RWPE2 (cell line): ENCODE data around the gene GPR180.

ENCODE experiments used
- ATAC-seq: fragments of 200-7000 bp; cut with Tn5 transposase; 3 replicates; pipeline ENCODE4 v1.9.1; 2021; ENCODE audit warnings: low read depth
- DNase-seq: peaks from one replicate; pipeline ENCODE4 v3.0.0-alpha.2; 2020; ENCODE audit warnings: low spot score
- H3K27ac ChIP-seq: fragments of 450-650 bp; 2 replicates; pipeline ENCODE4 v1.5.1; 2017; ENCODE audit warnings: mild to moderate bottlenecking; ENCODE audit not compliant: poor library complexity, severe bottlenecking
- H3K27me3 ChIP-seq: fragments of 250-450 bp; sonication (Bioruptor Pico); 2 replicates; pipeline ENCODE4 v1.5.1; 2021; ENCODE audit warnings: mild to moderate bottlenecking, moderate library complexity; ENCODE audit not compliant: insufficient read depth, poor library complexity, severe bottlenecking
- H3K36me3 ChIP-seq: fragments of 250-450 bp; sonication (Bioruptor Pico); 2 replicates; pipeline ENCODE4 v1.5.1; 2020; ENCODE audit warnings: low read depth, mild to moderate bottlenecking, moderate library complexity
- H3K4me1 ChIP-seq: fragments of 250-450 bp; sonication (Bioruptor Pico); 2 replicates; pipeline ENCODE4 v1.5.1; 2021; ENCODE audit warnings: mild to moderate bottlenecking, moderate library complexity; ENCODE audit not compliant: insufficient read depth, poor library complexity, severe bottlenecking
- H3K4me3 ChIP-seq: fragments of 250-450 bp; sonication (Bioruptor Pico); 2 replicates; pipeline ENCODE4 v1.5.1; 2021; ENCODE audit warnings: mild to moderate bottlenecking, moderate library complexity; ENCODE audit not compliant: severe bottlenecking
- H3K9me3 ChIP-seq: fragments of 250-450 bp; sonication (Bioruptor Pico); 2 replicates; pipeline ENCODE4 v1.5.1; 2021; ENCODE audit warnings: mild to moderate bottlenecking, moderate library complexity; ENCODE audit not compliant: severe bottlenecking
- CTCF ChIP-seq: fragments of 450-650 bp; IDR thresholded peaks from one replicate; pipeline ENCODE4 v1.5.1; 2017; ENCODE audit warnings: mild to moderate bottlenecking, moderate library complexity; ENCODE audit not compliant: poor library complexity, severe bottlenecking

Gene GPR180

GRCh38 chr13:94656176-94656575 is 54.5 kb downstream of the GPR180 start:
- H3K27me3 ChIP-seq, result no peaks in the 10 kb centered on the region
- no peaks in the 10 kb centered on the region for H3K36me3 ChIP-seq
- H3K4me3 ChIP-seq, result no peak overlapping the region
- no peak overlapping the region for H3K27ac ChIP-seq
- no peak for ATAC-seq
- peaks cover 10% of the 10 kb centered on the region for H3K4me1 ChIP-seq
- H3K9me3 ChIP-seq, result no peaks in the 10 kb centered on the region
- DNase-seq, result no peak
- no peak for TF ChIP-seq CTCF

GRCh38 chr13:94656766-94657165 is 55.1 kb downstream of the GPR180 start:
- peaks cover 10% of the 10 kb centered on the region for H3K4me1 ChIP-seq
- H3K4me3 ChIP-seq, result no peak overlapping the region
- H3K36me3 ChIP-seq, result no peaks in the 10 kb centered on the region
- DNase-seq (no peak), ATAC-seq (peak; percentile 91)
- no peak for TF ChIP-seq CTCF
- H3K27me3 ChIP-seq, result no peaks in the 10 kb centered on the region
- H3K27ac ChIP-seq, result no peak overlapping the region
- H3K9me3 ChIP-seq, result no peaks in the 10 kb centered on the region

GRCh38 chr13:94657167-94657566 is 55.5 kb downstream of the GPR180 start:
- no peak for DNase-seq
- no peaks in the 10 kb centered on the region for H3K9me3 ChIP-seq
- H3K4me3 ChIP-seq, result no peak overlapping the region
- no peak for TF ChIP-seq CTCF
- H3K27ac ChIP-seq, result no peak overlapping the region
- H3K36me3 ChIP-seq, result no peaks in the 10 kb centered on the region
- peak; percentile 10; the same call in 1 of the 3 replicates for ATAC-seq
- H3K4me1 ChIP-seq, result peaks cover 10% of the 10 kb centered on the region
- H3K27me3 ChIP-seq, result no peaks in the 10 kb centered on the region

GRCh38 chr13:94658926-94659597 is 57.4 kb downstream of the GPR180 start:
- Histone ChIP-seq H3K27ac (no peak overlapping the region), H3K4me1 (peaks cover 10% of the 10 kb centered on the region), H3K27me3 (no peaks in the 10 kb centered on the region), H3K36me3 (no peaks in the 10 kb centered on the region), H3K9me3 (no peaks in the 10 kb centered on the region), H3K4me3 (no peak overlapping the region)
- ATAC-seq, result peak; percentile 40; the same call in 2 of the 3 replicates
- no peak for DNase-seq
- peak; percentile 8 for TF ChIP-seq CTCF

- no peak for DNase-seq
- H3K36me3 ChIP-seq, result no peaks in the 10 kb centered on the region
- no peak overlapping the region for H3K4me3 ChIP-seq
- peaks cover 10% of the 10 kb centered on the region for H3K4me1 ChIP-seq
- H3K27ac ChIP-seq, result no peak overlapping the region
- H3K27me3 ChIP-seq, result no peaks in the 10 kb centered on the region
- H3K9me3 ChIP-seq, result no peaks in the 10 kb centered on the region
- ATAC-seq, result no peak
- TF ChIP-seq CTCF, result no peak
These were observed 57.9 kb downstream of the GPR180 start for GRCh38 chr13:94659598-94659946.
